GM13976 (cell line): Measurements from ENCODE around the gene STAP2.

Source experiments
- DNase-seq: peaks from one replicate; pipeline ENCODE4 v3.0.0; 2012; ENCODE audit warnings: low spot score
- in situ Hi-C: fragments of 300-500 bp; cut with MboI; formaldehyde crosslinking; loops from one replicate; pipeline ENCODE4 v1.12.0; 2022; ENCODE audit warnings: low sequenced_read_pairs, mixed read lengths, inconsistent platforms; ENCODE audit not compliant: unreplicated experiment
- TF ChIP-seq, protein P1 (sequence below): IDR thresholded peaks from 2 replicates; pipeline ENCODE4 v1.5.1; 2012; ENCODE audit warnings: borderline replicate concordance, mild to moderate bottlenecking; ENCODE audit not compliant: insufficient read depth; ENCODE audit errors: extremely low read depth, missing control alignments, control extremely low read depth

STAP2 gene

DNA sequence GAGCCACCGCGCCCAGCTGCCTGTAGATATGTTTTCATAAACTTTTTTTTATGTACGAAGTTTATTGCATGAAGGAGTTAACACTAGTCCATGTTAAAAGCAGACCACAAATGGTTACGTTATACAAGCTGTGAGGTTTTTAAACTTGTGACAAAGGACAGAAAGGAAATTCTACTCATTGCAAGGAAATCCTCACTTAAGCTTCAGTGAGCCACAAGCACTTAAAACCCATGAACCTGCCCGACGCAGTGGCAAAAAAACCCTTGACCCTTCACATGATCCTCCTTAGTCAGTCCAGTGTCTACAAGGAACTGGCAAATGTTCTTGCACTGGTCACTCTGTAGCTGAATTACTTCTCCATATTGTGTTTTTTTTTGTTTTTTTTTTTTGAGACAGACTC lies 8.9 kb upstream of the STAP2 start:
- no peak for DNase-seq
- TF ChIP-seq, protein P1, sequence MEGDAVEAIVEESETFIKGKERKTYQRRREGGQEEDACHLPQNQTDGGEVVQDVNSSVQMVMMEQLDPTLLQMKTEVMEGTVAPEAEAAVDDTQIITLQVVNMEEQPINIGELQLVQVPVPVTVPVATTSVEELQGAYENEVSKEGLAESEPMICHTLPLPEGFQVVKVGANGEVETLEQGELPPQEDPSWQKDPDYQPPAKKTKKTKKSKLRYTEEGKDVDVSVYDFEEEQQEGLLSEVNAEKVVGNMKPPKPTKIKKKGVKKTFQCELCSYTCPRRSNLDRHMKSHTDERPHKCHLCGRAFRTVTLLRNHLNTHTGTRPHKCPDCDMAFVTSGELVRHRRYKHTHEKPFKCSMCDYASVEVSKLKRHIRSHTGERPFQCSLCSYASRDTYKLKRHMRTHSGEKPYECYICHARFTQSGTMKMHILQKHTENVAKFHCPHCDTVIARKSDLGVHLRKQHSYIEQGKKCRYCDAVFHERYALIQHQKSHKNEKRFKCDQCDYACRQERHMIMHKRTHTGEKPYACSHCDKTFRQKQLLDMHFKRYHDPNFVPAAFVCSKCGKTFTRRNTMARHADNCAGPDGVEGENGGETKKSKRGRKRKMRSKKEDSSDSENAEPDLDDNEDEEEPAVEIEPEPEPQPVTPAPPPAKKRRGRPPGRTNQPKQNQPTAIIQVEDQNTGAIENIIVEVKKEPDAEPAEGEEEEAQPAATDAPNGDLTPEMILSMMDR = no peak
- in situ Hi-C loops = no loop called here

DNA sequence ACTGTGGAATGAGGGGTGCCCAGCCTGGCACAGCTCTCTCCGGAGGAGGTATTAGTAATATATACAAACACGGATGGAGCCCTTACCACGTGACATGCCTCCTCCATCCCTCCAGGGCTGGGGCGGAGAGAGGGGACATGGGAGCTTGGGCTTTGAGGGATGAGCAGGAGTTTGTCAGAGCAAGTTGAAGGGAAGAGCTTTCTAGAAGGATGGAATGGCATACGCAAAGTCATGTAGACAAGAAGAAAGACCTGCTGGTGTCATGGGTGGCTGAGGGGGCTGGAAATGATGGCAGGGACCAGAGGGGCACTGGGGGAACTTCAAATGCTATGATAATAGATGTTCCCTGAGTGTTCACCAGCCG lies 7.4 kb upstream of the STAP2 start:
- TF ChIP-seq, protein P1 = no peak
- in situ Hi-C loops = no loop called here
- no peak for DNase-seq

DNA sequence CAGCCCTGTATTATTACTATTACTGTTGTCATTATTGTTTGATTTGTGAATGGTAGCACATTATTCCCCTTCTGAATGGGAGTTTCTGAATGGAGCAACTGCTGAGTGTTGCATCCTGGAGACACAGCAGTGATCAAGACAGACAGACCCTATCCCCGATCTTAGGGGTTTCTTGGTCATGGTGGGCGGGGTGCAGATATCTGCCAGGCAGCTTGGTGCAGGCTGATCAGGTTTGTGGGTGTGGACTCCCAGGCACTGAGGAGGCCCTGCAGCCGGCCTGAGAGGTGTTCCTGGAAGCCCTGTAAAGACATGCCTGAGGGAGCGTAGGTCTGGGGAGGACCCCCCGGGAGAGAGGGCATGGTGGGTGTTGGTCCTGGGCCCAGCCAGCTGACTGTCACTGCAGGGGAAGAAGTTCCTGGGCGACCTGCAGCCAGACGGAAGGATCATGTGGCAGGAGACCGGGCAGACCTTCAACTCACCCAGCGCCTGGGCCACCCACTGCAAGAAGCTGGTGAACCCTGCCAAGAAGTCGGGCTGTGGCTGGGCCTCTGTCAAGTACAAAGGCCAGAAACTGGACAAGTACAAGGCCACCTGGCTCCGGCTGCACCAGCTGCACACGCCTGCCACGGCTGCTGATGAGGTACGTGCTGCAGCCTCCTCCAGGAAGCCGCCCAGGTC lies 6.9 kb upstream of the STAP2 start:
- DNase-seq = no peak
- TF ChIP-seq, protein P1 = no peak
- in situ Hi-C loops = no loop called here

DNA sequence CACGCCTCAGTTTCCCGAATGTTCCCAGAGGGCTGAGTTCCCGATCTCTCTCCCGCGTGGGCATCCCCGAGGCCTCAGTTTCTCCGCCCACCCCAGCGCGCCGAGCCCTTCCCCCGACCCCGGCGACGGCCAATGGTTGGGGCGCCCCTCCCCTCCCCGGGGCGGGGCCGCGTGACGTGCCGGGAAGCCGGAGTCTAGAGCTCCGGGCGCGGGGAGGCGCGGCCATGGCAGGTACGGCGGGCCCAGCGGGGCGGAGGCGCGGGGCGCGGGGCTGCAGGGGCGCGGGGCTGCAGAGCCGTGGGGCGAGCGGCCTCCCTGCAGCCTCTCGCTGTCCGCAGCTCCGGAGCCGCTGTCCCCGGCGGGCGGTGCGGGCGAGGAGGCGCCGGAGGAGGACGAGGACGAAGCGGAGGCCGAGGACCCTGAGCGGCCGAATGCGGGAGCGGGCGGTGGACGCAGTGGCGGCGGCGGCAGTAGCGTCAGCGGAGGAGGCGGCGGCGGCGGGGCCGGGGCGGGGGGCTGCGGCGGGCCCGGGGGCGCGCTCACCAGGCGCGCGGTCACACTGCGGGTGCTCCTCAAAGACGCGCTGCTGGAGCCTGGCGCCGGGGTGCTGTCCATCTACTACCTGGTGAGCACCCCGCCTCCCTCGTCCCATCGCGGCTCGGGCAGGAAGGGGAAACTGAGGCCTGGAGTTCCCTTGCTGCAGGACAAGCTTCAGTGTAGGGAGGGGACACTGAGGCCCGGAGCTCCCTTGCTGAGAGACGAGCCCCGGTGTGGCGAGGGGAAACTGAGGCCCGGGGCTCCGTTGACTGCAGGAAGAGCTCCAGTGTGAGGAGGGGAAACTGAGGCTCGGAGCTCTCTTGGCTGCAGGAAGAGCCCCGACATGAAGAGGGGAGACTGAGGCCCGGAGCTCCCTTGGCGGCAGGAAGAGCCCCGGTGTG lies 5.0 kb upstream of the STAP2 start, which contains the start of gene MPND:
MPND (plus strand) TSS at position 193 of the 938 bp plus-strand sequence; CDS start at position 225, 32 bp downstream.
- in situ Hi-C loops = no loop called here
- TF ChIP-seq, protein P1 = no peak
- DNase-seq = peak; percentile 92

DNA sequence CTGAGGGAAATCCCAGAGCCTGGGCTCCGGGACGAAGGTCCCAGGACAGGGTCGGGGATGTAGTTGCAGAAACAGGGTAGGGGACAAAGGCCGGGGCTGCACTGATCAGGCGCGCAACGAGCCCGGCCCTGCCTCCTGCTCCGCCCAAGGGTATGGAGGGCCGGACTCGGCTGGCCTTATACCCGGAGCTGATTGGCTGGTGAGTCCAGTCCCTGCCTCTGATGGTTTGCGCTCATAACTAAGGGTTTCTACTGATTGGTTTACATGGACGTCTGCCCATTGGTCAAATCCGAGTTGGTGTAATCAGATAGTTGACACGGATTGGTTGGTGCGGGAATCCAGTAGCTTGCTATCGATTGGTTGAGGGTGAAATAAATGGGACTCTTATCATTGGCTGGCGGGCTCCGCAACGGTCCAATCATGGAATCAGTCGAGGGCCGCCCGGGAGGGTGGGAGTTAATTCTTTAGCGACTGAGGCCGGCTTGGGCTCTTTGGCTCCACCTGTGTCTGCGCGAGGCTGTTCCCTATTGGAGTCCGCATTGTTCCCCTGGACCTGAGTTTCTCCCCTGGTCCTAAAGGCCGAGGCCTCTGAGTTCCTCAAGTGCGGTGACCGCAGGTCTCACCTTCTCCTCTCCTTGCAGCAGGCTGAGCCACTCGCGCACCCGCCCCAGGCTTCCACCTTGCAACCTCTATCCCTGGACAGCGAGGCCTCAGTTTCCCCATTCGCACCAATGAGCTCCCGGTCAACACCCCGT lies 4.2 kb upstream of the STAP2 start:
- TF ChIP-seq, protein P1 = no peak
- DNase-seq = peak; percentile 93
- in situ Hi-C loops = no loop called here

DNA sequence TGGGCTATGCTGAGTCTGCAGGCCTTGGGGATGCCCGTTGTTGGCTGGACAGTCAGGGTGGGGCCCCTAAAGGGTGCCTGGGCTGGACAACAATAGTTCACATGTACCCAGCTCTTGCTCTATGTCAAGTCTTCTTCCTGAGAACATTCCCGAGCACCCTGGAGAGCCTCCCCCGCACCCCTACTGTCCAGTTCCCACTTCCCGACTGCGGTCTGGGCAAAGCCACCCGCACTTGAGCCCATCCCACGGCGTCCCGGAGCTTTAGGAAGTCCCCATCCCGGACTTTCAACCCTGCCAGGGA lies 3.6 kb upstream of the STAP2 start:
- peak; percentile 10 for DNase-seq
- TF ChIP-seq, protein P1 = no peak
- in situ Hi-C loops = no loop called here
